Measurements from ENCODE around the gene WDR27. TPM values are rescaled to one million over a fixed set of nuclear protein-coding genes. Genes with fewer than 3 reads are reported as not detected.

The WDR27 gene
- polyA plus RNA-seq, 1 donor from 2014 or later: 35.8 TPM

GRCh38 chr6:169665289-169665688 lies 36.5 kb downstream of the WDR27 start:
- H3K4me3 ChIP-seq (ENCODE audit: low read length): no peak overlapping the region
- H3K9me3 ChIP-seq (ENCODE audit: low read length): no peaks in the 10 kb centered on the region
- H3K36me3 ChIP-seq (ENCODE audit: insufficient read depth, low read length): peaks cover 5% of the 10 kb centered on the region
- no peaks in the 10 kb centered on the region for H3K79me2 ChIP-seq (replicated peaks; ENCODE audit: insufficient read depth, low read length)
- H3F3A ChIP-seq (ENCODE audit: insufficient read depth, low read length, poor library complexity, severe bottlenecking): no peaks in the 10 kb centered on the region
- H3K4me2 ChIP-seq (ENCODE audit: low read length): no peak overlapping the region
- no peaks in the 10 kb centered on the region for H3K9me2 ChIP-seq (ENCODE audit: insufficient read depth, low read length)
- no peaks in the 10 kb centered on the region for H3K27me3 ChIP-seq (ENCODE audit: insufficient read depth, low read depth, low read length)
- no peak overlapping the region for H3K27ac ChIP-seq (ENCODE audit: low read length)
- H2AFZ ChIP-seq (ENCODE audit: low read depth, low read length): no peak overlapping the region
- no peak overlapping the region for H3K9ac ChIP-seq (ENCODE audit: low read length)
- H4K20me1 ChIP-seq (ENCODE audit: insufficient read depth): no peaks in the 10 kb centered on the region
- TF ChIP-seq SMC3 (conservative IDR thresholded peaks at IDR 0.05; ENCODE audit: poor library complexity) (no peak), TAF1 (IDR thresholded peaks at IDR 0.05; ENCODE audit: low read depth) (no peak), RAD21 (conservative IDR thresholded peaks at IDR 0.05) (no peak), EZH2 (IDR thresholded peaks at IDR 0.05; ENCODE audit: borderline replicate concordance, insufficient read depth, low read length, poor library complexity, severe bottlenecking) (no peak), MXI1 (conservative IDR thresholded peaks at IDR 0.05; ENCODE audit: poor library complexity, severe bottlenecking) (no peak), POLR2AphosphoS5 (IDR thresholded peaks at IDR 0.05) (no peak), CTCF (IDR thresholded peaks at IDR 0.05; ENCODE audit: poor library complexity, severe bottlenecking) (no peak), EP300 (conservative IDR thresholded peaks at IDR 0.05; ENCODE audit: poor library complexity, severe bottlenecking) (no peak)
- TF ChIP-seq, protein P1, sequence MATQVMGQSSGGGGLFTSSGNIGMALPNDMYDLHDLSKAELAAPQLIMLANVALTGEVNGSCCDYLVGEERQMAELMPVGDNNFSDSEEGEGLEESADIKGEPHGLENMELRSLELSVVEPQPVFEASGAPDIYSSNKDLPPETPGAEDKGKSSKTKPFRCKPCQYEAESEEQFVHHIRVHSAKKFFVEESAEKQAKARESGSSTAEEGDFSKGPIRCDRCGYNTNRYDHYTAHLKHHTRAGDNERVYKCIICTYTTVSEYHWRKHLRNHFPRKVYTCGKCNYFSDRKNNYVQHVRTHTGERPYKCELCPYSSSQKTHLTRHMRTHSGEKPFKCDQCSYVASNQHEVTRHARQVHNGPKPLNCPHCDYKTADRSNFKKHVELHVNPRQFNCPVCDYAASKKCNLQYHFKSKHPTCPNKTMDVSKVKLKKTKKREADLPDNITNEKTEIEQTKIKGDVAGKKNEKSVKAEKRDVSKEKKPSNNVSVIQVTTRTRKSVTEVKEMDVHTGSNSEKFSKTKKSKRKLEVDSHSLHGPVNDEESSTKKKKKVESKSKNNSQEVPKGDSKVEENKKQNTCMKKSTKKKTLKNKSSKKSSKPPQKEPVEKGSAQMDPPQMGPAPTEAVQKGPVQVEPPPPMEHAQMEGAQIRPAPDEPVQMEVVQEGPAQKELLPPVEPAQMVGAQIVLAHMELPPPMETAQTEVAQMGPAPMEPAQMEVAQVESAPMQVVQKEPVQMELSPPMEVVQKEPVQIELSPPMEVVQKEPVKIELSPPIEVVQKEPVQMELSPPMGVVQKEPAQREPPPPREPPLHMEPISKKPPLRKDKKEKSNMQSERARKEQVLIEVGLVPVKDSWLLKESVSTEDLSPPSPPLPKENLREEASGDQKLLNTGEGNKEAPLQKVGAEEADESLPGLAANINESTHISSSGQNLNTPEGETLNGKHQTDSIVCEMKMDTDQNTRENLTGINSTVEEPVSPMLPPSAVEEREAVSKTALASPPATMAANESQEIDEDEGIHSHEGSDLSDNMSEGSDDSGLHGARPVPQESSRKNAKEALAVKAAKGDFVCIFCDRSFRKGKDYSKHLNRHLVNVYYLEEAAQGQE (IDR thresholded peaks at IDR 0.05; ENCODE audit: borderline replicate concordance): no peak

DNA sequence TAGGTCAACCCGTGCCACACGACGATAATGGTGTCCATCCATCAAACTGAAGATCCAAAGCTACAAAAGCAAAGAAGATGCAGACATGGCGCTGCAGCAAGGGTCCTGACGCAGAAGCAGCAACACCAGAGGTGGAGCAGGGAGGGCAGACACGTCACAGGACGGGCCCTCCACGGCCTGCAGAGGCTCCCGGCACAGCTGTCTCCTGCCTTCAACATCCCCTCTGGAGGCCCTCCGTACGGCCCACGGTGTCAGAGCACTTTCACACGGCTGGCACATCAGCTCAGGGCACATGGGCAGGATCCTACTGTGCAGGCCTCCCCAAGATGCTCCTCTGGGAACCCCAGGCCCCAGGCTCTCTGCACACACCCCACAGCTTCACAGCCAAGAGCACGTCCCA lies 37.6 kb downstream of the WDR27 start:
- Histone ChIP-seq H3K27me3 (ENCODE audit: insufficient read depth, low read depth, low read length) (no peaks in the 10 kb centered on the region), H3K36me3 (ENCODE audit: insufficient read depth, low read length) (peaks cover 5% of the 10 kb centered on the region), H3K4me3 (ENCODE audit: low read length) (no peak overlapping the region), H3K27ac (ENCODE audit: low read length) (no peak overlapping the region), H3K4me2 (ENCODE audit: low read length) (no peak overlapping the region), H3K9me2 (ENCODE audit: insufficient read depth, low read length) (no peaks in the 10 kb centered on the region), H3F3A (ENCODE audit: insufficient read depth, low read length, poor library complexity, severe bottlenecking) (no peaks in the 10 kb centered on the region), H3K79me2 (replicated peaks; ENCODE audit: insufficient read depth, low read length) (no peaks in the 10 kb centered on the region), H3K9ac (ENCODE audit: low read length) (no peak overlapping the region), H4K20me1 (ENCODE audit: insufficient read depth) (no peaks in the 10 kb centered on the region), H2AFZ (ENCODE audit: low read depth, low read length) (no peak overlapping the region), H3K9me3 (ENCODE audit: low read length) (no peaks in the 10 kb centered on the region)
- TF ChIP-seq CTCF (IDR thresholded peaks at IDR 0.05; ENCODE audit: poor library complexity, severe bottlenecking) (no peak), RAD21 (conservative IDR thresholded peaks at IDR 0.05) (no peak), SMC3 (conservative IDR thresholded peaks at IDR 0.05; ENCODE audit: poor library complexity) (no peak), TAF1 (IDR thresholded peaks at IDR 0.05; ENCODE audit: low read depth) (no peak), POLR2AphosphoS5 (IDR thresholded peaks at IDR 0.05) (no peak), MXI1 (conservative IDR thresholded peaks at IDR 0.05; ENCODE audit: poor library complexity, severe bottlenecking) (no peak), EZH2 (IDR thresholded peaks at IDR 0.05; ENCODE audit: borderline replicate concordance, insufficient read depth, low read length, poor library complexity, severe bottlenecking) (no peak), EP300 (conservative IDR thresholded peaks at IDR 0.05; ENCODE audit: poor library complexity, severe bottlenecking) (no peak)
- TF ChIP-seq, protein P1 (IDR thresholded peaks at IDR 0.05; ENCODE audit: borderline replicate concordance): no peak

Data from neural cell (in vitro differentiated cells).